ENCODE results near the gene RPL14. TPM values are rescaled to one million over a fixed set of nuclear protein-coding genes. Genes with fewer than 3 reads are reported as not detected.
A peak's percentile ranks its signal among the peaks of the same experiment; 100 is the strongest.

RPL14 gene
- total RNA-seq, 2 donors from 2014 or later: 182 to 247 TPM

DNA sequence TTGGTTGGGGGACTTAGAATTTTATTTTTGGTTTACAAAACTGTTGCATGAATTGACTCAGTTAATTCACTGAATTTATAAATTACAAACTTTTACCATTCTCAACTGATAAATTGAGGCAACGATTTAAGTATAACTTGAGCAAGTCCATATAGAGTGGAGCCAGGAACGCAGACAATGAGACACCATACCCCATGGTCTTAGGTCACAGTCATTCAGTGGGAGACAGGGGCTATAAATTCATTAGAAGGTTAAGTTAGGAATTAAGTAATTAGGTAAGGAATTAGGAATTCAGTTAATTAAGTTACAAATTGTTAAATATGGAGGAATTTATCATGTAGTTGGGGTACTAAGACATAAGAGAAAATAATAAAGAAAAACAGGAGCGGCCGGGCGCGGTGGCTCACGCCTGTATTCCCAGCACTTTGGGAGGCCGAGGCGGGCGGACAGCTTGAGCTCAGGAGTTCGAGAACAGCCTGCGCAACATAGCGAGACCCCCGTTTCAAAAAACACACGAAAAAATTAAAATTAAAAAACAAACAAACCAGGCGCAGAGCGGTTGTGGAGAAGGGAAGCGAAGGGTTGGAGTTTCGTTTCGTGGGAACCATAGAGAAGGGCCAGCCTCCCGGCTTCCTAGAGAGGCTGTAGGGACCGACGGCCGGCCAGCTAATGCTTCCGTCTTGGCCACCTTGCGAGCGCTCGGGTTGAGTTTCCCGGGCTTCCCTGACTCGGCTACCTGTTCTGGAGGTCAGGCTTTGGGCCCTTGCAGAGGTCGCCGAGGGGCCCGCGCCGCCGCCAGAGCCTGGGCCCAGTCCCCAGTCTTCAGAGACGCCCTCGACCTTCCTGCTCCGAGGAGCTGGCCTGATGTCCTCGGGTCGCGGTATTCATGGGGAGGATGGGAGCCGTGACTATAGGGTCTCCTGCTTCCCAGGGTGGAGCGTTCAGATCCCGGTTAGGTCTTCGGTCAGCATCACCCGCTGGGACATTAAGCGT, 19.6 kb downstream of the RPL14 start, which contains the start of gene ZNF619:
Gene ZNF619 (plus strand): TSS at position 645 of the 993 bp plus-strand sequence. CDS start 858 bp downstream, outside the sequence.
- Histone ChIP-seq H3K27ac (peak within 1 kb of the TSS; percentile 75 to 82), H3K27me3 (no peaks in the 10 kb centered on the region), H3K4me3 (peak within 1 kb of the TSS; percentile 80 to 85), H3K36me3 (peaks cover 5% of the 10 kb centered on the region), H3K4me1 (peaks cover 0 to 9% of the 10 kb centered on the region in 2 donors), H3K9me3 (no peaks in the 10 kb centered on the region)
- peak; percentile 73 for DNase-seq (ENCODE audit: low spot score)
- TF ChIP-seq, protein P1, sequence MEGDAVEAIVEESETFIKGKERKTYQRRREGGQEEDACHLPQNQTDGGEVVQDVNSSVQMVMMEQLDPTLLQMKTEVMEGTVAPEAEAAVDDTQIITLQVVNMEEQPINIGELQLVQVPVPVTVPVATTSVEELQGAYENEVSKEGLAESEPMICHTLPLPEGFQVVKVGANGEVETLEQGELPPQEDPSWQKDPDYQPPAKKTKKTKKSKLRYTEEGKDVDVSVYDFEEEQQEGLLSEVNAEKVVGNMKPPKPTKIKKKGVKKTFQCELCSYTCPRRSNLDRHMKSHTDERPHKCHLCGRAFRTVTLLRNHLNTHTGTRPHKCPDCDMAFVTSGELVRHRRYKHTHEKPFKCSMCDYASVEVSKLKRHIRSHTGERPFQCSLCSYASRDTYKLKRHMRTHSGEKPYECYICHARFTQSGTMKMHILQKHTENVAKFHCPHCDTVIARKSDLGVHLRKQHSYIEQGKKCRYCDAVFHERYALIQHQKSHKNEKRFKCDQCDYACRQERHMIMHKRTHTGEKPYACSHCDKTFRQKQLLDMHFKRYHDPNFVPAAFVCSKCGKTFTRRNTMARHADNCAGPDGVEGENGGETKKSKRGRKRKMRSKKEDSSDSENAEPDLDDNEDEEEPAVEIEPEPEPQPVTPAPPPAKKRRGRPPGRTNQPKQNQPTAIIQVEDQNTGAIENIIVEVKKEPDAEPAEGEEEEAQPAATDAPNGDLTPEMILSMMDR (IDR thresholded peaks at IDR 0.05): peak in 1 of 2 donors; percentile 12

DNA sequence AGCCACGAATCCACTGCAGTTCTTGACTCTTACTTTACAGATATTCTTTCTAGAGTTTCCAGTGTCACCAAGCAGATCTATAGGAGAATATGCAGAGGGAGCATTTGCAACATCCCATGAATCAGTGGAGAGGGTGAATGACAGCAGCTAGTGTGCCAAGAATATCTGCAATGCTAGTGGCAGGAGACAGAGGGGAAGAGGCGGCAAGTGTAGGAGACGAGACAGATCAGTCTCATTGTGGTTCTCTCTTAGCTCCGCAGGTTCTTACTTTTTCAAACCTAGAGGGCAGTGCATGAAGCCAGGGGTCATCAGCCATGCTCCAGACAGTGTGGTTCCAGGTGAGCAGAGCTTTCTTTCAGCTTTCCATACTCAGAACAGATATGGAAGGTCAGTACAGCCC, 20.5 kb downstream of the RPL14 start:
- H3K27ac ChIP-seq: peak overlapping the region; percentile 75 to 82
- no peak for DNase-seq (ENCODE audit: low spot score)
- TF ChIP-seq, protein P1 (IDR thresholded peaks at IDR 0.05): no peak
- H3K4me3 ChIP-seq: peak overlapping the region; percentile 80 to 85
- H3K4me1 ChIP-seq: peaks cover 0 to 9% of the 10 kb centered on the region in 2 donors
- H3K9me3 ChIP-seq: no peaks in the 10 kb centered on the region
- no peaks in the 10 kb centered on the region for H3K27me3 ChIP-seq
- peaks cover 11% of the 10 kb centered on the region for H3K36me3 ChIP-seq

DNA sequence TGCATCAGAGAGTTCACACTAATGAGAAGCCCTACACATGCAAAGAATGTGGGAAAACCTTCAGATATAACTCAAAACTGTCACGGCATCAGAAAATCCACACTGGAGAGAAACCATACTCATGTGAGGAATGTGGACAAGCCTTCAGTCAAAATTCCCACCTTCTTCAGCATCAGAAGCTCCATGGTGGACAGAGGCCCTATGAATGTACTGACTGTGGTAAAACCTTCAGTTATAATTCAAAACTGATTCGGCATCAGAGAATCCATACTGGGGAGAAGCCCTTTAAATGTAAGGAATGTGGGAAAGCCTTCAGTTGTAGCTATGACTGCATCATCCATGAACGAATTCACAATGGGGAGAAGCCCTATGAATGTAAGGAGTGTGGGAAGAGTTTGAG, 30.0 kb downstream of the RPL14 start:
- TF ChIP-seq, protein P1 (IDR thresholded peaks at IDR 0.05): no peak
- peaks cover 54% of the 10 kb centered on the region for H3K36me3 ChIP-seq

DNA sequence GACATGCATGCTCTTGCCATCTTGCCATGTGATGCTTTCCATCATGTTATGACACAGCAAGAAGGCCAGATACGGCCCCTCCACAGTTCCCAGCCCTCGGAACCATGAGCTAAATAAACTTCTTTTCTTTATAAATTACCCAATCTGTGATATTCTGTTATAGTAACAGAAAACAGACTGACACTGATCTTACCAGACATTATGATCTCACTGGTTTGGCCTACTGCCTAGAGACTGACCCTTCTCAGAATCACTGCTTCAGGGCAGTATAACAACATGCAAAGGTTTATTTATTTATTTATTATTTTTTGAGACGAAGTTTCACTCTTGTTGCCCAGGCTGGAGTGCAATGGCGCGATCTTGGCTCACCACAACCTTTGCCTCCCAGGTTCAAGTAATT, 33.8 kb downstream of the RPL14 start:
- no peak overlapping the region for H3K27ac ChIP-seq
- TF ChIP-seq, protein P1 (IDR thresholded peaks at IDR 0.05): no peak
- no peak for DNase-seq (ENCODE audit: low spot score)
- peaks cover 11 to 20% of the 10 kb centered on the region in 2 donors for H3K9me3 ChIP-seq
- no peak overlapping the region for H3K4me3 ChIP-seq
- H3K36me3 ChIP-seq: peaks cover 22% of the 10 kb centered on the region
- no peaks in the 10 kb centered on the region for H3K27me3 ChIP-seq
- no peaks in the 10 kb centered on the region for H3K4me1 ChIP-seq

More for the DNA sequence above, 30.0 kb downstream of the RPL14 start:
- H3K27me3 ChIP-seq: no peaks in the 10 kb centered on the region
- H3K4me3 ChIP-seq: no peak overlapping the region
- DNase-seq (ENCODE audit: low spot score): no peak
- H3K9me3 ChIP-seq: peaks cover 11 to 23% of the 10 kb centered on the region in 2 donors
- no peaks in the 10 kb centered on the region for H3K4me1 ChIP-seq
- H3K27ac ChIP-seq: no peak overlapping the region

DNA sequence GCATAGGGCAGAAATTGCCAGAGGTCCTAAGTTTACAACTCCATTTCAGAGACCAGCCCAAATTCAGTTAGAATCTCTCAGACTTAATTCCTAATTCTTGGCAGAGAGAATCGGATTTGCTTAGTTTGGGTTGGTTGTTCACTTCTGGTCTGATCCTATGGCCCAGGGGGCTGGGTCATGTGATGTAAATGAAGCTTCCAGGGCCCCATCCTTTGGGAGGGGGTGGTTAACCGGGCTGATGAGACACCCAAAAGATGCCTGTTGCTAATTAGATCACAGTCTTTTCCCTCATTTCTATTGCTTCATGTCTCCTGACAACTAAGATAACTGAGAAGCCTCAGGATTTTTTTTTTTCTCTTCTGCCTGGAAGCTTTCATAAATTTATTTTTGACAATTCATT, 37.6 kb downstream of the RPL14 start:
- DNase-seq (ENCODE audit: low spot score): no peak
- Histone ChIP-seq H3K4me1 (no peaks in the 10 kb centered on the region), H3K27me3 (no peaks in the 10 kb centered on the region), H3K36me3 (no peaks in the 10 kb centered on the region), H3K4me3 (no peak overlapping the region), H3K9me3 (no peaks in the 10 kb centered on the region), H3K27ac (no peak overlapping the region)
- TF ChIP-seq, protein P1 (IDR thresholded peaks at IDR 0.05): no peak

All from right atrium auricular region (tissue), 2 donors.